DND-41 (cell line): ENCODE measurements around the gene GABPB2.

Source experiments
- ATAC-seq: fragments of 200-7000 bp; cut with Tn5 transposase; 3 replicates; pipeline ENCODE4 v1.9.1; 2021; ENCODE audit warnings: low read depth; ENCODE audit not compliant: insufficient read depth
- DNase-seq: peaks from one replicate; pipeline ENCODE4 v3.0.0-alpha.2; 2020
- H2AFZ ChIP-seq: 2 replicates; pipeline ENCODE4 v1.6.0; 2012; ENCODE audit warnings: low read depth, low read length
- H3K27ac ChIP-seq: 2 replicates; pipeline ENCODE4 v1.5.1; 2012; ENCODE audit warnings: low read length, inconsistent platforms
- H3K27me3 ChIP-seq: fragments of 200-600 bp; sonication (generic); 2 replicates; pipeline ENCODE4 v1.6.0; 2012; ENCODE audit warnings: low read length, mild to moderate bottlenecking, inconsistent platforms; ENCODE audit not compliant: insufficient read depth, poor library complexity
- H3K36me3 ChIP-seq: 2 replicates; pipeline ENCODE4 v1.5.1; 2012; ENCODE audit warnings: low read length, inconsistent platforms; ENCODE audit not compliant: insufficient read depth
- H3K4me1 ChIP-seq: 2 replicates; pipeline ENCODE4 v1.5.1; 2012; ENCODE audit warnings: mild to moderate bottlenecking, low read length; ENCODE audit not compliant: insufficient read depth
- H3K4me2 ChIP-seq: 2 replicates; pipeline ENCODE4 v1.6.0; 2012; ENCODE audit warnings: mild to moderate bottlenecking, moderate library complexity, low read length, inconsistent platforms; ENCODE audit not compliant: insufficient read depth
- H3K4me3 ChIP-seq, 2 experiments: fragments of 200-600 bp in 1 of 2; shearing (Covaris generic) in 1 of 2; 2 replicates each; pipeline ENCODE4 v1.5.1; 2012 to 2016; ENCODE audit warnings: inconsistent platforms in 2 of 2, low read length in 2 of 2, mild to moderate bottlenecking in 2 of 2, low read depth in 1 of 2, moderate library complexity in 1 of 2
- H3K79me2 ChIP-seq: 2 replicates; pipeline ENCODE4 v1.6.0; 2012; ENCODE audit warnings: low read length, inconsistent platforms; ENCODE audit not compliant: insufficient read depth
- H3K9ac ChIP-seq: 2 replicates; pipeline ENCODE4 v1.6.0; 2012; ENCODE audit warnings: low read depth, mild to moderate bottlenecking, inconsistent platforms, low read length, moderate library complexity
- H3K9me3 ChIP-seq: 2 replicates; pipeline ENCODE4 v1.5.1; 2012; ENCODE audit warnings: low read length, moderate library complexity, mild to moderate bottlenecking, inconsistent platforms; ENCODE audit not compliant: insufficient read depth, severe bottlenecking
- H4K20me1 ChIP-seq: 2 replicates; pipeline ENCODE4 v1.6.0; 2012; ENCODE audit warnings: low read length; ENCODE audit not compliant: insufficient read depth
- EZH2 ChIP-seq: IDR thresholded peaks from 3 replicates; pipeline ENCODE4 v1.6.1; 2012; ENCODE audit warnings: borderline replicate concordance, low read depth, mild to moderate bottlenecking, moderate library complexity, low read length, inconsistent platforms; ENCODE audit not compliant: severe bottlenecking
- TF ChIP-seq, protein P1 (sequence below): IDR thresholded peaks from 2 replicates; pipeline ENCODE4 v1.5.1; 2012; ENCODE audit warnings: borderline replicate concordance, low read length, moderate library complexity, mild to moderate bottlenecking; ENCODE audit not compliant: poor library complexity, severe bottlenecking; ENCODE audit errors: extremely low read depth

Gene GABPB2

DNA sequence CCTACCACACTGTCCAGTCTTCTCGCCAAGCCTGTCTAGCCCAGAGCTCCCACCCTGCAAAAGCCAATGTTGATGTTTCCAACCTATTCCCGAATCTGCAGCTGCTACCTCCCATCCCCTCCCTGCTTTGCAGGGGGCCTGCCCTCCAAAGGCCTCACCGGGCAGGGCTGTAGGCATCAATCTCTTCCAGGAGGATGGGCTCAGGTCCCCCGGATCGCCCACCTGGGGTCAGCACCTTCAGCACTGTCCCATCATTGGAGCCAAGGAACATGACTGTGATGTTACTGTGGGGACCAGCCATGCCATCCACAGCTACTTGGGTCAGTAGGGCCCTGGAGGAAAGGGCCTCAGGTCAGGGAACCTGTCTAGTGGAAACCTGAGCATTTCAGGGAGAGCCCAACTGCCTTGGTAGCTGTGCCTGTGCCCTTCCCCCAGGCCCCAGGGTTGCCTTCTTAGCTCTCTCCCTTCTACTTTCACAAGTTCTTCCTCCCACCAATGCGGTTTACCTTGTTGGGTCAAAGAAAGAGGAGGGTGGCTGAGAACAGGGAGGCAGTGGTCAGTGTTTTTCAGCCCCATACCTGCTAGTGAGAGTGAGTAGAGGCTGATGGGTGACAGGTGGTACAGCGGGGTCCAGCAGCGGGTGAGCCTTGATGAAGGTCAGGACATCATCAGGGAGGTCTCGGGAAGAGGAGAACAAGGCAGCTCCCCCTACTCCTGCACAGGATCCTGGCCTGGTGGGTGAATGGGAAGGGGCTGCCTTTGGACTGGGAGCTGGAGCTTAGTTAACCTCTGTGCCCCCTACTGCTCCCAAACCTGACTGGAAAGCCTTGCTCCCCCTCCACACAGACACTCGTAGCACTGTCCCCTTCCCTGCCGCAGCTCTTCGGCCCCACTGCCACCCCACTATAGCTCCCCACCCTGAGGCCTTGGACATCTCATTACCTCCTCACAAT lies 65.1 kb downstream of the GABPB2 start:
- Histone ChIP-seq H3K27ac (no peak overlapping the region), H3K79me2 (no peaks in the 10 kb centered on the region), H2AFZ (no peak overlapping the region), H3K9me3 (no peaks in the 10 kb centered on the region), H3K9ac (no peak overlapping the region), H4K20me1 (no peaks in the 10 kb centered on the region), H3K4me3 (no peak overlapping the region), H3K4me2 (no peak overlapping the region), H3K27me3 (no peaks in the 10 kb centered on the region), H3K36me3 (no peaks in the 10 kb centered on the region), H3K4me1 (no peaks in the 10 kb centered on the region)
- TF ChIP-seq, protein P1, sequence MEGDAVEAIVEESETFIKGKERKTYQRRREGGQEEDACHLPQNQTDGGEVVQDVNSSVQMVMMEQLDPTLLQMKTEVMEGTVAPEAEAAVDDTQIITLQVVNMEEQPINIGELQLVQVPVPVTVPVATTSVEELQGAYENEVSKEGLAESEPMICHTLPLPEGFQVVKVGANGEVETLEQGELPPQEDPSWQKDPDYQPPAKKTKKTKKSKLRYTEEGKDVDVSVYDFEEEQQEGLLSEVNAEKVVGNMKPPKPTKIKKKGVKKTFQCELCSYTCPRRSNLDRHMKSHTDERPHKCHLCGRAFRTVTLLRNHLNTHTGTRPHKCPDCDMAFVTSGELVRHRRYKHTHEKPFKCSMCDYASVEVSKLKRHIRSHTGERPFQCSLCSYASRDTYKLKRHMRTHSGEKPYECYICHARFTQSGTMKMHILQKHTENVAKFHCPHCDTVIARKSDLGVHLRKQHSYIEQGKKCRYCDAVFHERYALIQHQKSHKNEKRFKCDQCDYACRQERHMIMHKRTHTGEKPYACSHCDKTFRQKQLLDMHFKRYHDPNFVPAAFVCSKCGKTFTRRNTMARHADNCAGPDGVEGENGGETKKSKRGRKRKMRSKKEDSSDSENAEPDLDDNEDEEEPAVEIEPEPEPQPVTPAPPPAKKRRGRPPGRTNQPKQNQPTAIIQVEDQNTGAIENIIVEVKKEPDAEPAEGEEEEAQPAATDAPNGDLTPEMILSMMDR, result no peak
- TF ChIP-seq EZH2, result no peak
- DNase-seq, result no peak
- no peak for ATAC-seq

DNA sequence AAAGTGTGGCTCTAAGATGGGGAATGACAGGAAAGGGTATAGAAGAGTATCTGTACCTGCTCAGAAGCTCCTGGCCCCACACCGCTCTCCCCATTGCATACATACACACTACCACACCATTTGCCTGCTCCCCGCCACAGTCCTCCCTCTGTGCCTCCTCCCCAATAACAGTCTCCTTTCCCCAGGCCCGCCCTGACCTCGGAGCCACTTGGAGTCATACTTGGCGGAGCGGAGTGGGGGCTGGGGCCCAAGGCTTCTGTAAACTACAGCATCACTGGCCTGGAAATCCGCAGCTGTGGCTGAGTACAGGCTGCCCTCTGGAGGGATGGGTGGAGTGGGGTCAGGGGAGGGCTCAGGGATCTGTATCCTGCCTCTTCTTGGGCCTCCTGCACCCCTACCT lies 67.2 kb downstream of the GABPB2 start:
- no peak overlapping the region for H3K4me2 ChIP-seq
- TF ChIP-seq, protein P1, result no peak
- TF ChIP-seq EZH2, result no peak
- H4K20me1 ChIP-seq, result no peaks in the 10 kb centered on the region
- no peak overlapping the region for H3K27ac ChIP-seq
- no peaks in the 10 kb centered on the region for H3K79me2 ChIP-seq
- no peak overlapping the region for H2AFZ ChIP-seq
- no peaks in the 10 kb centered on the region for H3K36me3 ChIP-seq
- no peaks in the 10 kb centered on the region for H3K27me3 ChIP-seq
- ATAC-seq, result no peak
- no peaks in the 10 kb centered on the region for H3K4me1 ChIP-seq
- no peak overlapping the region for H3K9ac ChIP-seq
- DNase-seq, result no peak
- H3K4me3 ChIP-seq, result no peak overlapping the region
- no peaks in the 10 kb centered on the region for H3K9me3 ChIP-seq

DNA sequence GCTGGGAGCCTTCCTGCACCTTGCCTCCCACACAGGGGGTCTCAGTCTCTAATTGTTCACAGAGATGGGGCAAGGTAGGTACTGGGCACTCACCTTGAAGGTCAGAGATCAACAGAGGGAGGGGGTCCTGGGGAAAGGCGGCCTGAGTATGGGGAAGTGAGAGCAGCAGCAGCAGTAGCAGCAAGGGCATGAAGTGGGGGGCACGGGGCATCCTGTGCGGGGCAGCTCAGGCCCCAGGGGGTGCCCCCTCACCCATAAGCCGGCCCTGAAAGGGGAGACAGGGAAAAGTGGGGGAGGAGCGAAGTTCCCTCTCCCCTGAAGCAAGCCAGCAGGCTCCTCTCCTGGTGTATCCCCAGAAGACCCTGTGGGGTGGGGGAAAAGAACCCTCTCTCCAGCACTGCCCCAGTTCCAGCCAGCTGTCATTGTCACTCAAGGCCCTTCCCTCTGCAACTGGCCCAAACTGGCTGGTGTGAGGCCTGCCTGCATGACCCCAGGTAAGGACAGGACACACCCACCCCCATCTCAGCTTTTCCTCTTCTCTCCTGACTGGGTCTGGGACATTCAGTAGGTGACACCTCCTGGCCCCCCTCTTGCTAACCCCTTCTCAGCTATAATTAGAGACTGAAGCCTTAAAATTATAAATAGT lies 72.0 kb downstream of the GABPB2 start:
- no peak for ATAC-seq
- Histone ChIP-seq H3K4me2 (no peak overlapping the region), H3K4me3 (no peak overlapping the region), H3K27ac (no peak overlapping the region), H3K36me3 (no peaks in the 10 kb centered on the region), H4K20me1 (no peaks in the 10 kb centered on the region), H3K4me1 (peaks cover 17% of the 10 kb centered on the region), H3K27me3 (no peaks in the 10 kb centered on the region), H3K79me2 (no peaks in the 10 kb centered on the region; the same call in 1 of the 2 replicates), H3K9ac (no peak overlapping the region), H3K9me3 (no peaks in the 10 kb centered on the region), H2AFZ (no peak overlapping the region)
- no peak for TF ChIP-seq EZH2
- TF ChIP-seq, protein P1, result no peak
- no peak for DNase-seq
